GM10847 (cell line): ENCODE results near the gene FKBP2.

Experiments
- POLR2A ChIP-seq: IDR thresholded peaks from 2 replicates; pipeline ENCODE4 v1.6.1; 2011; ENCODE audit not compliant: insufficient read length; ENCODE audit errors: extremely low read depth

Gene FKBP2

DNA sequence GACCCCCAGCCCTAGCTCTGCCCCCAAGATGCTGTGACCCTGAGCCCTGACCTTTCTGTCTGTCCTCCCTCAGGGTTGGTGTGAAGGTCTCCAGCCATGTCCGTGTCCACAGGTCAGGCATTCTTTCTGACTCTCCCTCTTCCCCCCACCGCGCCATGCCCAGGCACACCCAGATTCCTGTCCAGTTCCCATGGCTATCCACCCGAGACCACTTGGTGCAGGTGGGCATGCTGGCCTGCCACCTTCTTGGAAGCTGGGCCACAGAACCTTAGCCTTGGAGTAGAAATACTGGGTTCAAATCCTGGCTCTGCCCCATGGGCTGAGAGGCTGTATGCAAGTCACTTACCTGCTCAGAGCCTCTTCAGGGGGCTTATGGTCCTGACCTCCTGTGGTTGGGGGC is 8.1 kb downstream of the FKBP2 start:
- no peak for TF ChIP-seq POLR2A

DNA sequence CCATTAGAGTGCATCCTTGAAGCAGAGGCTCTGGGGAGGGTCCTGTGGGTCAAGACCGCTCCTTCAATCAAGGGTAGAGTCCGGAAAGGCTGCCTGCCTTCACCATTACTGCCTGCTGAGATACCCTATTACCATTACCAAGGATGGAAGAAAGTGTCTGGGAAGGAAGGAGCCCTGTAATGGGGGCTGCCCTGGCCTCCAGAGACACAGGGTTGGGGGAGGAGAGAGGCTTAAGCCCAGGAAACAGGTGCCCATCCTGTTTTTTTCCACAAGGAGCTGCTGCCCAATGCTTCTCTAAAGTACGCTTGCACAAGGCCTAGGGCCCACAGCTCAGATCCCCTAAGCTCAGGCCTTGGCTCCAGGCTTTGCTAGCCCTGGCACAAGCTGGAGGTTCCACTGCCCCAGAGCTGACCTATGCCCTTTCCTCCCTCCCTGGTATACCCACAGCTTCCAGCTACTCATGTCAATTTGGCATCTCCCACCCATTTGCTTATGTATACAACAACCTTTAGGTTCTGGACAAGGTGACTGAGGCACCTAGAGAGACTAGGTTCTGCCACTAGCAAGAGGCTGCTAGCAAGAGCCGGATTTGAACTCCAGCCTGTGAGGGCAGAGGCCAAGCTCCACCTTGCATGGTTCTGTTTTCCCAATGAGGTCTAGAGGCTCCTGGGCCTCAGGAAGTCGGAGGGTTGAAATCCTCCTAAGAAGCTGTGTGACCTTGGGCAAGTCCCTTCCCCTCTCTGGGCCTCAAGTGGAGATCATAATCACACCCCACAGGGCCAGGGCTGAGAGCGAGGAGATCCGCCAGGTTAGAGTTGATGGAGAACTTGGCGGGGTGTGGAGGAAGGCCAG is 8.9 kb downstream of the FKBP2 start:
- no peak for TF ChIP-seq POLR2A

DNA sequence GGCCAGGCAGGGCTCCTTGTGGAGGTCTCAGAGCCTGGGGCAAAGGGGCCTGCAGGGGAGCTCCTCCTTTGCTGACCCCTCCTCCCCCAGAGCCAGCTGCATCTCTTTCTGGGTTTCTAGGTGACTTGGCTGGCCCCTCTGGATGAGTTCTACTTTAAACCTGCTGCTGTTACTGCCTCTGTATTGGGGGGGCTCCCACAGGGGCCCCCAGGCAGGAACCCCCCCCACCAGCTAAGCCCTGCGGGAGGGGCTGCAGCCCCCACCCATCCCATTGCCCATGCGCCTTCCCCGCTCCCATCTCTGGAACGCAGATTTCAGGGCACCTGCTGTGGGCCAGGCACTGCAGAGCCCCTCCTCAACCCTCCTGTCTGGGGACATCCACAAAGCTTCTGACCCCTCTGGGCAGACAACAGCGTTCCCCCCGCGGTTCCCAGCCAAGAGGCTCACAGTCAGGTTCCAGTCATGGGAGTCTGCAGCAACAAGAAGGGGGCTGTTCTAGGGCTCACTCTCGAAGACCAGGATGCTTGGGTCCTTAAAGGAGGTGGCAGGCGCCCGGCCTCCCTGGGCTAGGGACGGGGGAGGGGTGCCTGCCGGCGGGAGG is 9.6 kb downstream of the FKBP2 start:
- no peak for TF ChIP-seq POLR2A

DNA sequence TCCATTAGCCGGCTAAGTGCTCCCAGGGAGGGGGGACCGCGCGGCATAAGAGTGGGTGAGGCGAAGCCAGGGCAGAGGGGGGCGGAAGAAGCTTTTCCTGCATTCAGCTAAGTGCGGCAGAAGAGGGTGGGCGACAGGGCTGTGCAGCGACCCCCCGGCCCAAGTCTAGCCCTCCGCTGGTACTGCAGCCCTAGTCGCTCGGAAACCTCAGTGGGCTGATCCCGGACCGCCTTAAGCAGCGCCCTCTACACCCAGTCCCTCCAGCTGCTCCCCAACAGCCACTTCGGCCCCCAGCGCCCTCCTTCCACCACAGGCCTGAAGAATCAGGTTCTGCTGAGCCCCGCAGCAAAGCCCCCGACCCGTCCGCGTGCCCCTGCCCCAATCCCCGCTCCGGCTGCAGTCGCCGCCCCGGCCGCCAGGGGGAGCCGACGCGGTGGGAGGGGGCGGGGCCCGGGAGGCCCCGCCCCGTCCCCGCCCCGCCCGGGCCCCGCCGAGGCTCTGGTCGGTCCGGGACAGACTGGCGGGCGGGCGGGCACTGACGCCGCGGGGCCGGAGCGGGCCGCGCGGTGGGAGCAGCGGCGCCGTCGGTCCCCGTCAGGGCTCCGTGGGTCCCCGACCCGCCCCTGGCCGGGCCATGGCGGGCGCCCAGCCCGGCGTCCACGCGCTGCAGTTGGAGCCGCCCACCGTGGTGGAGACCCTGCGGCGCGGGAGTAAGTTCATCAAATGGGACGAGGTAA is 10.3 kb downstream of the FKBP2 start, which contains the start of gene PLCB3:
Gene PLCB3 (plus strand): TSS at position 515 of the 737 bp plus-strand sequence. CDS start 120 bp downstream, at position 635.
- TF ChIP-seq POLR2A = peak; percentile 44

DNA sequence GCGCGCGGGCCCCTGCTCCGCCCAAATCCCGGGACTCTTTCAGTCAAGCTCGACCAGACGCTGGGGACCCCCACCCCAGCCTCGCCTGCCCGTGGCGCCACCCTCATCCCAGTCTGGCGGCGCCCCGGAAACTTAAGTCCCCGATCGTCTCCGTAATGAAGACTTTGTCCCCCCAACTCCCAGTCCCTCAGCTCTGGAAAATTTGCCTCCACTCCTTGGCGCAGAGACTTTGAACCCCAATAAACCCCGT is 10.8 kb downstream of the FKBP2 start:
- TF ChIP-seq POLR2A = no peak

DNA sequence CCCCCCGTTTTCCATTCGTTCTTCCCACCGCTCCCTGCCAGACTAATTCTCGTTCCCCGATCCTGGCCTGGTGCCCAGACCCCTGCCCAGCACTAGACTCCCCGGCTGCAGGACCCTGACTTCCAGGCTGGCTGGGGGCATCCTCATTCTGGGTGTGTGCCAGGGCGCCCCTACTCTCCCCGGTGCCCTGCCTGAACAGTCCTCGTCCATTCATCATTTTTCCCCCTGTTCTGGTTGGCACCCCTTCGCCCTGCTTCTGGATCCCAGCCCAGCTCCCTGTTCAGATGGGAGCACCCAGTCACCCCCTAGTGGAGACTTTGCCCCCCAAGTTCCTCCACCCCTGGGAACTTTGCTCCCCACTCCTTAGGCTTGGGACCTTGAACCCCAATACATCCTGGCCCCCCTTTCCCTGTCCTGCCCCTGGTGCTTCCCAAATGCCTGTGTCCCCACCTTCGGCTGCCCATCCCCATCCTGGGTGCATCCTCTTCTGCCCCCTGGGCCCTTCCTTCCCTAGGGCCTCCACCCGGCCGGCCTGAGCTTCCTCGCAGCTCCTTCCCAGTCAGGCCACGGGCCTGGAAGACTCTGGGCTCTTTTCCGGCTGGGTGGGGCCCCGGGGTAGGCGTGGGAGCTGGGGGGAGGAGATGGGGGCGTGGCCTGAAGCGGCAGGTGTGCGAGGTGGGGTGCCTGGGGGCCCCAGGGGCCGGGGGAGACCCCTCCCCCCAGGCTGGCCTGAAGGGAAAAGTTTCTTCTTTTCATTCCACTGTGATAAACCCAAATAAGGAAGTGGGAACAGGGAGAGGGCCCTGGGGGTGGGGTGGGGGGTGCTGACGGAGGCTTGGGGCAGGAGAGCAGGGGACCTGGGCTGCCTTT is 11.3 kb downstream of the FKBP2 start:
- no peak for TF ChIP-seq POLR2A

DNA sequence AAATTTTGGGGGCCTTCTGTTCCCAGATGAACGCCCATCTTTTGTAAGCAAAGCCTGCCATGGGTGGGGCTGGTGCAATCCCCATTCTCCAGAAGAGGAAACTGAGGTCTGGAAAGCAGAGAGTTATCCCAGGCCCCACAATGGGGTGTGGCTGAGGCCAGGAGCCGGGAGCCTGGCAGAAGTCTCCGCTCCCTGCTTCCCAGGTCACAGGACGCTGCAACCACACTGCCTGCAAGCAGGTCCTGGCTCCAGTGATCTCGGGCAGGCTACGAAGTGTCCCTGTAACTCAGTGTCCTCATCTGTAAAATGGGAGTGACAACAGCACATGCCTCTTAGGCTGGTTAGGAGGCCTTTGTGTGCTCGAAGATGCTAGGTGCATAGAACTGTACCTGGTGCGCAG is 12.1 kb downstream of the FKBP2 start:
- TF ChIP-seq POLR2A = no peak

DNA sequence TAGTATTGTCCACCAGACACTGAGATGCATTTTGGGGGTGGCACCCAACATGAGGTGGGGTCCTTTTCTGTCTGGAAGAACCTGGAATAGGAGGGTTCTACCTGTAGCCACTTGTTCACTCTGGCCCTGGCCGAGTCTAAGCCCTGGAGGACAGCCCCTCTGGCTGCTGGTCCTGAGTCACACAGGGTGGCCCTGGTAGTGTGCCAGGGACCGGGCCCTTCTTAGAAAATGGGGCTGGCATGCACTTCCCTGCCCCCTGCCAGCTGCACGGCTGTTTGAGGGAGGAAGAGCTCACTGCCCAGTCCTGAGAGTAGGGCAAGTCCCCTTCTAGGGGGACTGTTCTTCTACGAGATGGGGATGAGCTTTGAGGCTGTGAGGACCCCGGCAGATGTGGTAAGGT is 12.6 kb downstream of the FKBP2 start:
- TF ChIP-seq POLR2A = no peak

DNA sequence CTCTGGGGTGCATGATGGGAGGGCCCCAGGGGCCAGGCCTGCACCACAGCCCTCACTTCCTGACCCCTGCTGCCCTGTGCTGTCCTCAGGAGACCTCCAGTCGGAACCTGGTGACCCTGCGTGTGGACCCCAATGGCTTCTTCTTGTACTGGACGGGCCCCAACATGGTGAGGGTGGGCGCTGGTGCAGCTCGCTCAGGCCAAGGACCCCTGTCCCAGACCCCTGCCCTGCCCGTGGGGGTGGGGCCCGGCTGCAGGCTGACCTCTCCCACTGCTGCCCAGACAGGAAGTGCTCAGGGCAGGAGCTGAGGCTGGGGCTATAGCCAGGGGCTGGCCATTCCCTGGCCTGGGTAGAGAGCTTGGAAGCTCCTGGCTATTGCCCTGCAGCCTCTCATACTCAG is 13.4 kb downstream of the FKBP2 start:
- TF ChIP-seq POLR2A = no peak

DNA sequence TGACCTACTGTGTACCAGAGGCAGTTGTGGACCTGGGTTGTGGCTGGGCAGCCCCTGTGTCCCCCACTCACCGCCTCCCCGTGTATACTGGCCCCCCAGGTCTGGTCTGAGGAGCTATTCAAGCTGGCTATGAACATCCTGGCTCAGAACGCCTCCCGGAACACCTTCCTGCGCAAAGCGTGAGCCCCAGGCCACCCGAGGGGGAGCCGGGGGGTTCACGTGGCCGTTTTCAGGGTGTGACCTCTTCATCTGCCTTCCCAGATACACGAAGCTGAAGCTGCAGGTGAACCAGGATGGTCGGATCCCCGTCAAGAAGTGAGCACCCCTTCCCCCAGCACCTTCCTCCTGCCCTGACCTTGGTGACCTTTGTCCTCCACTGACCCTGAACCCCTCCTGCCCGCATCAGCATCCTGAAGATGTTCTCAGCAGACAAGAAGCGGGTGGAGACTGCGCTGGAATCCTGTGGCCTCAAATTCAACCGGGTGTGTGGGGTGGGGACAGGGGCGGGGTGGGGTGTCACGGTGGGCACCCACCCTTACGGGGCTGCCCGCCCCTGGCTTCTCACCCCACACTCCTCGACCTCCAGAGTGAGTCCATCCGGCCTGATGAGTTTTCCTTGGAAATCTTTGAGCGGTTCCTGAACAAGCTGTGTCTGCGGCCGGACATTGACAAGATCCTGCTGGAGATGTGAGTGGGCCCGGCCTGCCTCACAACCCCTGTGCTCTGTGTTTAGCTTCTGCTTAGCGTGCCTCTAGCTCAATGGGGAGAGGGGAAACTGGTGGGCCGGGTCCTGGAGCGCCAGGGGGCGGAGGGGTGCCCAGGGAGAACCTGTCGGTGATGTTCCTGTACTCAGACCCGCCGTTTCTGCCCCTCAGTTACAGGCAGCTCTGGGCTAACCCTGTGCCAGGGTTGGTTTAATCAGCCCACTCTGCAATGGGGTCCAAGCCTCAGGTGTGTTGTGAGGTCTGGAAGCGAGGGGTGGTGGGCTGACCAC is 14.5 kb downstream of the FKBP2 start:
- no peak for TF ChIP-seq POLR2A

DNA sequence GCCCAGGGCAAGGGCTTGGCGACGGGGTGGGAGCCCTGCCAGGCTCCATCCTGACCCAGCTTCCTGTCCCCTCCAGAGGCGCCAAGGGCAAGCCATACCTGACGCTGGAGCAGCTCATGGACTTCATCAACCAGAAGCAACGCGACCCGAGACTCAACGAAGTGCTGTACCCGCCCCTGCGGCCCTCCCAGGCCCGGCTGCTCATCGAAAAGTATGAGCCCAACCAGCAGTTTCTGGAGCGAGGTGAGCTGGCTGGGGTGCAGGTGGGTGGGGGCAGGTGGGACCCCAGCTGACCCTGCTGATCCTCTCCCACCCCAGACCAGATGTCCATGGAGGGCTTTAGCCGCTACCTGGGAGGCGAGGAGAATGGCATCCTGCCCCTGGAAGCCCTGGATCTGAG is 15.4 kb downstream of the FKBP2 start:
- TF ChIP-seq POLR2A = no peak

DNA sequence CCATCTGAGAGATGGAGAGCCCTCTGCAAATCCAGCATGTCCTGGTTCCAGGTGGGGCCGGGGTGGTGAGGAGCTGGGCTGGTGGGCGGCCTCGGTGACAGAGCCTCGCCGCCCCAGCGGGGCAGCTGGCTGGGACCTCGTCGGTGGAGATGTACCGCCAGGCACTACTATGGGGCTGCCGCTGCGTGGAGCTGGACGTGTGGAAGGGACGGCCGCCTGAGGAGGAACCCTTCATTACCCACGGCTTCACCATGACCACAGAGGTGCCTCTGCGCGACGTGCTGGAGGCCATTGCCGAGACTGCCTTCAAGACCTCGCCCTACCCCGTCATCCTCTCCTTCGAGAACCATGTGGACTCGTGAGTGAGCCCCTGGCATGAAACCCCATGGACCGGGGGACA is 17.5 kb downstream of the FKBP2 start:
- TF ChIP-seq POLR2A = no peak

DNA sequence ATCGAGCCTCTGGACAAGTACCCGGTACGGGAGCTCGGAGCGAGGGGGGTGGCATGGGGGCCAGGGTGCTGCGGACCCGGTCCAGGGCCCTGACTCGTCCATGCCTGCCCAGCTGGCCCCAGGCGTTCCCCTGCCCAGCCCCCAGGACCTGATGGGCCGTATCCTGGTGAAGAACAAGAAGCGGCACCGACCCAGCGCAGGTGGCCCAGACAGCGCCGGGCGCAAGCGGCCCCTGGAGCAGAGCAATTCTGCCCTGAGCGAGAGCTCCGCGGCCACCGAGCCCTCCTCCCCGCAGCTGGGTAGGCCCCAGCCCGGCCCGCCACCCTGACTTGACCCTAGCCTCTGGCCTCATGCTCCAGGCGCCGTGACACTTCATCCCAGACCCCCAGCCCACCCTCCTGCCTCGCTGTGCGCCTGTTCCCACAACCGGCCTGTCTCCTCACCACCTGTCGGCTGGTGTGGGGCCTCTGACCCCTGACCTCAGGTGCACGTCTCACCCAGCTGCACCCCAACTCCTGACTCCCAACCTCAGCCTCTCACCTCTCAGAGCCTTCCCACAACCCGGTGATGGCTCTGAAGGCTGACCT is 18.1 kb downstream of the FKBP2 start:
- TF ChIP-seq POLR2A = no peak
